IPS-18a (cell line): ENCODE measurements around the gene GPD2.
"Not testable (repeated sequence)": the region's sequence is repeated elsewhere in the genome, so short reads cannot be mapped to it uniquely, and the experiment has no call there.

Experiments
- H3K27ac ChIP-seq: one replicate; pipeline ENCODE4 v1.5.1; 2013; ENCODE audit warnings: low read length
- H3K27me3 ChIP-seq: one replicate; pipeline ENCODE4 v1.6.1; 2013; ENCODE audit warnings: mild to moderate bottlenecking, low read length; ENCODE audit not compliant: control insufficient read depth, insufficient read depth
- H3K36me3 ChIP-seq: one replicate; pipeline ENCODE4 v1.6.1; 2013; ENCODE audit warnings: low read depth, low read length; ENCODE audit not compliant: control insufficient read depth
- H3K4me1 ChIP-seq: one replicate; pipeline ENCODE4 v1.6.1; 2013; ENCODE audit warnings: low read depth, low read length; ENCODE audit not compliant: control insufficient read depth
- H3K4me3 ChIP-seq: one replicate; pipeline ENCODE4 v1.5.1; 2013; ENCODE audit warnings: low read length
- H3K9ac ChIP-seq: one replicate; pipeline ENCODE4 v1.6.1; 2013; ENCODE audit warnings: mild to moderate bottlenecking, low read length, moderate library complexity
- H3K9me3 ChIP-seq: one replicate; pipeline ENCODE4 v1.6.1; 2013; ENCODE audit warnings: low read depth, low read length; ENCODE audit not compliant: control insufficient read depth

GPD2 gene

DNA sequence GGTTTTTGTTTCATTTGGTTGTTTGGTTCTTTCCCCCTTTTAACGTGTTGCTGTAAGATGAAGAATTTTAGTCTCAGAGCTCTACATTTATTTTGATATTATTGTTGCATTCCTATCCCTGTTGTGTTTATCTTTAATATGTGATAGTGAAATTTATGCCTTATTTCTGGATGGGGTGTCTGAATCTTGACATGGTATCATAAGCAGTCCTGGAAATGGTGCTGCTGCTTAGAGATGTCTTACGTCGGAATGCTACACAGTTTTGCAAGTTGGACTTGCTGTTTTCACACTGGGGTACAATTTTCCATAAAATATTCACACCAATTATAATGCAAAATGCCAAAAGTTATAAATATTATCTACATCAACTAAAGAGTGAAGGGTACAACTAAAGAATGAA is 164.0 kb downstream of the GPD2 start:
- H3K4me1 ChIP-seq = no peaks in the 10 kb centered on the region
- H3K27ac ChIP-seq = no peak overlapping the region
- no peaks in the 10 kb centered on the region for H3K27me3 ChIP-seq
- H3K36me3 ChIP-seq = no peaks in the 10 kb centered on the region
- H3K9me3 ChIP-seq = no peaks in the 10 kb centered on the region
- H3K9ac ChIP-seq = no peak overlapping the region
- H3K4me3 ChIP-seq = no peak overlapping the region

- H3K4me3 ChIP-seq = no peak overlapping the region
- no peaks in the 10 kb centered on the region for H3K36me3 ChIP-seq
- H3K27me3 ChIP-seq = no peaks in the 10 kb centered on the region
- no peak overlapping the region for H3K27ac ChIP-seq
- H3K4me1 ChIP-seq = no peaks in the 10 kb centered on the region
- H3K9ac ChIP-seq = no peak overlapping the region
- H3K9me3 ChIP-seq = no peaks in the 10 kb centered on the region
Observed at GRCh38 chr2:156601855-156602551, 165.8 kb downstream of the GPD2 start.

DNA sequence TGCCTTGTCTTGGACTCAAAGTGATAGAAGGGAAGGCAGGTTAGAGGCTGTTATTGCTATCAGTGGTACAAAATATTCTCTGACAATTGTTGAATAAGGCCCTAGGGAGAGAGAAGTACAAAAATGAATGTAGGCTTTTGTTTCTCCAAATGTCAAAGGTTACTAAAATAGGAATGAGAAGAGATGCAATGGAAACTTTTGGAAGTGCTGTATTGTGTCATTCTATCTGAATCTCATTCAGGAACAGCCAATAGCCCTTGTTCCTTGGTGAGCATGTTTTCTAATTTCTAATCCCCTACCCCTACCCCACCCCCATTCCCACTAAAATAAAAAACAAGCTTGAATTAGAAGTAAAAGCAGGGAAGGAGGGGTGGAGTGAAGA is 166.4 kb downstream of the GPD2 start:
- Histone ChIP-seq H3K9ac (no peak overlapping the region), H3K4me3 (no peak overlapping the region), H3K27ac (no peak overlapping the region), H3K36me3 (no peaks in the 10 kb centered on the region), H3K4me1 (no peaks in the 10 kb centered on the region), H3K27me3 (no peaks in the 10 kb centered on the region), H3K9me3 (no peaks in the 10 kb centered on the region)

DNA sequence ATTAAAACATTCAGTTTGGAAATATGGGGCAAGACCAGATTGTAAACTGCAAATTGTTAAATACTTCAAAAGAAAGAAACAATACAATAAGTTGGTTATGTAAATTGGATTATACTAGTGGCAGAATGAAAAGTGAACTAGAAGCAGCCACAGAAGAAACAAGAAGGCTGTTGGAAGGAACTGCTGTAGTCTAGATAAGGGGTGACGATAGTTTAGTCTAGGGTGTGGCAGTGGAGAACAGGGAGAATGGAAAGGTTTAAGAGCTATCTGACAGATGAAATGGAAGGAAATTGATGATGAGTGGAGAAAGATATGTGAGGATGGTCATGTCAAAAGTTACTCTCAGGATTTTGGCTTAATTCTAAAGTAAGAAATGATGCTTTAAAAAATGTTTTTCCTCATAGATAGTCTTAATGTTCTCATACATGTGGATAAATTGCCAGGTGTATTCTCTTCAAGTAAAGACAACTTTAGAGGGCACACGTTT is 179.7 kb downstream of the GPD2 start:
- H3K4me1 ChIP-seq = no peaks in the 10 kb centered on the region
- H3K9ac ChIP-seq = no peak overlapping the region
- H3K4me3 ChIP-seq = no peak overlapping the region
- no peaks in the 10 kb centered on the region for H3K27me3 ChIP-seq
- H3K27ac ChIP-seq = no peak overlapping the region
- no peaks in the 10 kb centered on the region for H3K9me3 ChIP-seq
- H3K36me3 ChIP-seq = no peaks in the 10 kb centered on the region

DNA sequence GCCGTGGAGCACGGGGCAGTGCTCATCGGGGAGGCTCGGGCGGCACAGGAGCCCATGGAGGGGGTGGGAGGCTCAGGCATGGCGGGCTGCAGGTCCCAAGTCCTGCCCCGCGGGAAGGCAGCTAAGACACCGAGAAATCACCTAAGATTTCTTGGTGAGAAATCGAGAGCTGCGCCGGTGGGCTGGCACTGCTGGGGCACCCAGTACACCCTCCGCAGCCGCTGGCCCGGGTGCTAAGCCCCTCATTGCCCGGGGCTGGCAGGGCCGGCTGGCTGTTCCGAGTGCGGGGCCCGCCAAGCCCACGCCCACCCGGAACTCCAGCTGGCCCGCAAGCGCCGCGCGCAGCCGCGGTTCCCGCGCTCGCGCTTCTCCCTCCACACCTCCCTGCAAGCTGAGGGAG is 181.9 kb downstream of the GPD2 start:
- not testable (repeated sequence) for H3K9me3 ChIP-seq, H3K4me1 ChIP-seq, H3K27ac ChIP-seq, H3K4me3 ChIP-seq, H3K9ac ChIP-seq, H3K36me3 ChIP-seq, H3K27me3 ChIP-seq

- Histone ChIP-seq H3K9ac (no peak overlapping the region), H3K4me3 (no peak overlapping the region), H3K27ac (no peak overlapping the region), H3K36me3 (no peaks in the 10 kb centered on the region), H3K27me3 (no peaks in the 10 kb centered on the region), H3K4me1 (peaks cover 2% of the 10 kb centered on the region), H3K9me3 (peaks cover 5% of the 10 kb centered on the region)
Observed at GRCh38 chr2:156619021-156619539, 182.9 kb downstream of the GPD2 start.

- H3K9ac ChIP-seq = no peak overlapping the region
- H3K36me3 ChIP-seq = no peaks in the 10 kb centered on the region
- H3K4me1 ChIP-seq = peaks cover 2% of the 10 kb centered on the region
- H3K9me3 ChIP-seq = peaks cover 5% of the 10 kb centered on the region
- no peak overlapping the region for H3K27ac ChIP-seq
- H3K4me3 ChIP-seq = no peak overlapping the region
- no peaks in the 10 kb centered on the region for H3K27me3 ChIP-seq
Observed at GRCh38 chr2:156622491-156622890, 186.3 kb downstream of the GPD2 start.

DNA sequence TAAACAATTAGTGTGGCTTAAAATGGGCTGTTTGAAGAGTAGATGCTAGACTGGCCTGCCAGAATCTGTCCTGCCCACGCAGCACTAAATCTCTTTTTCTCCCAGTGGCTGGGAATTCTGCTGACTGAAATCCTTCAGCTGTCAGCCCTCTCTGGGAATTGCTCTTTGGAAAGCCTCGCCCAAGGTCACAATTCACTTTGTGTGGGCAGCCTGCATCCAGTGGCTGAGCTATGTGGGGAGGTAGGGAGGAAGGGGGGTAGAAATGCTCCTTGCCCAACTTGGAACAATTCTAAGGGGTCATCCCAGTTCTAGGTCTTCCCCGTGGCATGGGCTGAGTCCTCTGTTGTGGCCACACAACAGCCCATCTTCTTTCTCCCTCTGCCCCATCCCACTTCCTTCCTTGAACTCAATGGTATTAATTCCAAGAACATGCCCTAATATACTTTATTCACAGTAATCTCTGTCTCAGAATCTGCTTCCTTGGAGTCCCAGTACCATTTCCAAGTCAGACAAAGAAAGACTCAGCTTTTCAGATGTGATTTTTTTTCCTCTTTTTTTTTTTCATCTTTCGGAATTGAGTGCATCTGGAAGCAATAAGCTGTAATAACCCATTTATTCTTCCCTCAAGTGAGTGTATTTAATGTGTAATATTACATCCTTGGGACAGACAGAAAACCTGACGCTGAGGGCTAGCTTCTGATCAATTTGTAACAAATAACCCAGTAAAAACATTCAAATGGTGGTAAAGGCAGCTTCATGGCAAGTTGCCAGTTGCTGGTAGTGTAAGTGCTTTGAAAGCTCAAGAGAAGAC is 189.4 kb downstream of the GPD2 start:
- Histone ChIP-seq H3K9ac (no peak overlapping the region), H3K4me3 (no peak overlapping the region), H3K27me3 (no peaks in the 10 kb centered on the region), H3K36me3 (no peaks in the 10 kb centered on the region), H3K9me3 (peaks cover 5% of the 10 kb centered on the region), H3K4me1 (peaks cover 22% of the 10 kb centered on the region), H3K27ac (no peak overlapping the region)

- Histone ChIP-seq H3K27ac (no peak overlapping the region), H3K36me3 (no peaks in the 10 kb centered on the region), H3K9ac (no peak overlapping the region), H3K27me3 (no peaks in the 10 kb centered on the region), H3K4me1 (peaks cover 31% of the 10 kb centered on the region), H3K4me3 (no peak overlapping the region), H3K9me3 (no peaks in the 10 kb centered on the region)
Observed at GRCh38 chr2:156626931-156627330, 190.8 kb downstream of the GPD2 start.

- Histone ChIP-seq H3K9me3 (no peaks in the 10 kb centered on the region), H3K27me3 (no peaks in the 10 kb centered on the region), H3K9ac (peak overlapping the region; percentile 14), H3K4me1 (peaks cover 38% of the 10 kb centered on the region), H3K4me3 (peak overlapping the region; percentile 50), H3K36me3 (no peaks in the 10 kb centered on the region), H3K27ac (peak overlapping the region; percentile 81)
Observed at GRCh38 chr2:156630579-156631337, 194.6 kb downstream of the GPD2 start.

DNA sequence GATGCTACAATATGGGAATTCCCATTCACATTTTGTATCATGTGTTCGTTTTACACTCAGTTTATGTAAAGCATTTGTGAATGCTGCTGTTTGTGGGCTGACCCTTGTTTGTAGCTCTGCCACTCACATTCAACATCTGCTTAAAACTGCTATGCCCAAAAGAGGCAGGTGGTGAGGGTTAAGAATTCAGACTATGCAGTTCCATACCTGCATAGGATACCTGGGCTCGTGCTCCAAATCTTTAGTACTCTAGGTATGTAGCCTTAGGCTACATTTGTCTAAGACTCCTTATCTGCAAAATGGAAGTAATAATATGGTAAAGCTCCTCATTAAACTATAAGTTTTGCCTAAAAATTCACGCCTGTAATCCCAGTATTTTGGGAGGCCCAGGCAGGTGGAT is 199.5 kb downstream of the GPD2 start:
- no peaks in the 10 kb centered on the region for H3K36me3 ChIP-seq
- H3K4me1 ChIP-seq = peaks cover 18% of the 10 kb centered on the region
- H3K4me3 ChIP-seq = no peak overlapping the region
- no peak overlapping the region for H3K27ac ChIP-seq
- no peaks in the 10 kb centered on the region for H3K9me3 ChIP-seq
- H3K27me3 ChIP-seq = no peaks in the 10 kb centered on the region
- H3K9ac ChIP-seq = no peak overlapping the region
